ENCODE data around the gene MEIOSIN. TPM values are rescaled to one million over a fixed set of nuclear protein-coding genes. Genes with fewer than 3 reads are reported as not detected.

Gene MEIOSIN
- total RNA-seq, 2 experiments from 2014 or later, result not detected

DNA sequence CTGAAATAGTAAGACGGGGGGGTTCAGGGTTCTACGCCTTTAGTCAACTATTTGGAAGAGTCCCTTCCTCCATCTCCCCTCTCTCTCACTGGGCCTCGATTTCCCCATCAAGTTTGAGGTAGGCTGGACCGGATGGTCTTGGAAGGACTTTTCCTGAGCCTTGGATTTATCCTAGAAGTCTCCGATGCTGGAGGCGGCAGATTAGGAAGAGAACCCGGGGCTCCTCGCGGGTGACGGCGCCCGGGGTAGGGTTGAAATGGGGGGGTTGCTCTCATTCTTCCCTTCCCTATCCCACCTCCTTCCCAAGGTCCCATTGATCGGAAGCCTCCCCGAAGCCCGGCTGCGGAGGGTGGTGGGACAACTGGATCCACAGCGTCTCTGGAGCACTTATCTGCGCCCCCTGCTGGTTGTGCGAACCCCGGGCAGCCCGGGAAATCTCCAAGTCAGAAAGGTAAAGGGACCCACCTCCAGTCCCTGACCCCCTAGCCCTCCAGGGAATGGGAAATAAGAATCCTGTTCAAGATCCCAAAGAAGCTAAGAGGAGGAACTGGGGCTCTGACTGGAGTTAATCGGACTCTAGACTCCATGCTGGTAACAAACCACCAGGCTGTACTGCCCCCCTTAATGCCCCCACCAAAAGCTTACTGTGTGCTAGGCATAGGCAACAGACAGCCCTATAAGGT, 40.0 kb upstream of the MEIOSIN start:
- Histone ChIP-seq H3K4me2 (ENCODE audit: low read length) (peak overlapping the region; percentile 82), H3K27ac (ENCODE audit: low read depth, low read length, poor library complexity, severe bottlenecking) (peak overlapping the region; percentile 72), H3K9me2 (ENCODE audit: insufficient read depth, low read length) (no peaks in the 10 kb centered on the region), H2AFZ (ENCODE audit: low read length) (peak overlapping the region; percentile 44; the same call in 1 of the 2 replicates), H3K9me3 (ENCODE audit: low read length) (no peaks in the 10 kb centered on the region), H3K4me1 (ENCODE audit: insufficient read depth, low read length, poor library complexity, severe bottlenecking) (peaks cover 23% of the 10 kb centered on the region), H4K20me1 (ENCODE audit: insufficient read depth, low read length) (peaks cover 5% of the 10 kb centered on the region; the same call in 1 of the 2 replicates), H3K79me2 (ENCODE audit: insufficient read depth, low read depth, low read length) (peaks cover 40% of the 10 kb centered on the region), H3K36me3 (ENCODE audit: insufficient read depth, low read length) (peaks cover 55% of the 10 kb centered on the region), H3K4me3 (ENCODE audit: low read depth, low read length, poor library complexity, severe bottlenecking) (peak overlapping the region; percentile 93)
- DNase-seq (ENCODE audit: low spot score), result peak; percentile 81
- POLR2A ChIA-PET, result interaction anchor here (0.5 to 2.3 kb wide), 5 partner anchors 14 to 37 kb away, joined by 3 to 16 read pairs (median 4); no protein-coding TSS in a partner anchor
- TF ChIP-seq, protein P1, sequence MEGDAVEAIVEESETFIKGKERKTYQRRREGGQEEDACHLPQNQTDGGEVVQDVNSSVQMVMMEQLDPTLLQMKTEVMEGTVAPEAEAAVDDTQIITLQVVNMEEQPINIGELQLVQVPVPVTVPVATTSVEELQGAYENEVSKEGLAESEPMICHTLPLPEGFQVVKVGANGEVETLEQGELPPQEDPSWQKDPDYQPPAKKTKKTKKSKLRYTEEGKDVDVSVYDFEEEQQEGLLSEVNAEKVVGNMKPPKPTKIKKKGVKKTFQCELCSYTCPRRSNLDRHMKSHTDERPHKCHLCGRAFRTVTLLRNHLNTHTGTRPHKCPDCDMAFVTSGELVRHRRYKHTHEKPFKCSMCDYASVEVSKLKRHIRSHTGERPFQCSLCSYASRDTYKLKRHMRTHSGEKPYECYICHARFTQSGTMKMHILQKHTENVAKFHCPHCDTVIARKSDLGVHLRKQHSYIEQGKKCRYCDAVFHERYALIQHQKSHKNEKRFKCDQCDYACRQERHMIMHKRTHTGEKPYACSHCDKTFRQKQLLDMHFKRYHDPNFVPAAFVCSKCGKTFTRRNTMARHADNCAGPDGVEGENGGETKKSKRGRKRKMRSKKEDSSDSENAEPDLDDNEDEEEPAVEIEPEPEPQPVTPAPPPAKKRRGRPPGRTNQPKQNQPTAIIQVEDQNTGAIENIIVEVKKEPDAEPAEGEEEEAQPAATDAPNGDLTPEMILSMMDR (conservative IDR thresholded peaks at IDR 0.05; ENCODE audit: low read length), result peak; percentile 99
- TF ChIP-seq EZH2phosphoT487 (IDR thresholded peaks at IDR 0.05; ENCODE audit: borderline replicate concordance, low read depth, low read length), result no peak
- CTCF ChIA-PET (ENCODE audit: unreplicated experiment), result interaction anchor here (0.6 to 1.3 kb wide), 4 partner anchors 23 to 37 kb away, joined by 3 to 5 read pairs (median 4); partner anchors contain the start of gene GIPR
- intact Hi-C loops (cut with micrococcal nuclease; ENCODE audit: unreplicated experiment), result loop anchor here (5.0 kb wide), 1 partner anchor 79 kb away; no protein-coding TSS in a partner anchor
- BruUV-seq (replicated peaks), result TSS peak; percentile 73

DNA sequence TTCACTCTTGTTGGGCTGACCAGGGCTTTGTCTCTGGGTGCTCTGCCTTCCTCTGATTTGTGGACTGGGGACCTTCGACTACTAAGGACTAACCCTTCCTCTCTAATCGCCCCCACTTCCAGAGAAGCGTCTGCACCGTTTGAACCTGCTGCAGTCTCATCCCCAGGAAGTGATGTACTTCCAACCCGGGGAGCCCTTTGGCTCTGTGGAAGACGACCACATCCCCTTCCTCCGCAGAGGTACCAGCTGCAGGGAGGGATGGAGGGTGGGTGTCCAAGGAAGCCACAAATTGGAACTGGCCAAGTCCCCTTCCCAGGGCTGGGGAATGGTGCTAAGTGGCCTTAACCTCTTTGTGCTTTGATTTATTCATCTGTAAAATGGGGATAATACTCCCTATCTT, 31.6 kb upstream of the MEIOSIN start:
- no peaks in the 10 kb centered on the region for H3K79me2 ChIP-seq (ENCODE audit: insufficient read depth, low read depth, low read length)
- intact Hi-C loops (cut with micrococcal nuclease; ENCODE audit: unreplicated experiment), result loop anchor here (10.0 kb wide), 1 partner anchor 183 kb away; the partner anchor contains the start of gene IRF2BP1
- H3K4me2 ChIP-seq (ENCODE audit: low read length), result no peak overlapping the region
- H3K9me2 ChIP-seq (ENCODE audit: insufficient read depth, low read length), result no peaks in the 10 kb centered on the region
- no TSS peak for BruUV-seq (replicated peaks)
- H2AFZ ChIP-seq (ENCODE audit: low read length), result no peak overlapping the region
- CTCF ChIA-PET (ENCODE audit: unreplicated experiment), result no interaction called here
- peaks cover 15% of the 10 kb centered on the region for H3K9me3 ChIP-seq (ENCODE audit: low read length)
- H3K4me1 ChIP-seq (ENCODE audit: insufficient read depth, low read length, poor library complexity, severe bottlenecking), result peaks cover 29% of the 10 kb centered on the region
- TF ChIP-seq, protein P1 (conservative IDR thresholded peaks at IDR 0.05; ENCODE audit: low read length), result no peak
- no peak for TF ChIP-seq EZH2phosphoT487 (IDR thresholded peaks at IDR 0.05; ENCODE audit: borderline replicate concordance, low read depth, low read length)
- DNase-seq (ENCODE audit: low spot score), result no peak
- POLR2A ChIA-PET, result no interaction called here
- H3K27ac ChIP-seq (ENCODE audit: low read depth, low read length, poor library complexity, severe bottlenecking), result no peak overlapping the region
- no peaks in the 10 kb centered on the region for H4K20me1 ChIP-seq (ENCODE audit: insufficient read depth, low read length)
- peaks cover 71% of the 10 kb centered on the region for H3K36me3 ChIP-seq (ENCODE audit: insufficient read depth, low read length)
- no peak overlapping the region for H3K4me3 ChIP-seq (ENCODE audit: low read depth, low read length, poor library complexity, severe bottlenecking)

DNA sequence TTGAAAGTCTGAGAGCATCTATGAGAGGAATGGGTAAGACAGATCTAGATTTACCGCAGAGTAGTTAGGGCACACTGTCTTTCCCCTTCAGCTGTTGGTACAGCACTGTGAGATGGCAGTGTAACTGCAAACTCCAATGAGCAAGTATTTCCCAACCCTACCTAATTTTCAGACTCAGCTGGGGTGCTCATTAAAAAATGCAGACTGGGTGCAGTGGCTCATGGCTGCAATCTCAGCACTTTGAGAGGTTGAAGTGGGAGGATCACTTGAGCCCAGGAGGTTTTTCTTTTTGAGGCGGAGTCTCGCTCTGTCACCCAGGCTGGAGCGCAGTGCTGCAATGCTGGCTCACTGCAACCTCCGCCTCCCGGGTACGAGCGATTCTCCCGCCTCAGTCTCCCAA, 28.1 kb upstream of the MEIOSIN start:
- ChIA-PET CTCF (ENCODE audit: unreplicated experiment) (no interaction called here), POLR2A (no interaction called here)
- H2AFZ ChIP-seq (ENCODE audit: low read length), result no peak overlapping the region
- H3K9me2 ChIP-seq (ENCODE audit: insufficient read depth, low read length), result no peaks in the 10 kb centered on the region
- no peak overlapping the region for H3K4me3 ChIP-seq (ENCODE audit: low read depth, low read length, poor library complexity, severe bottlenecking)
- peaks cover 48% of the 10 kb centered on the region for H3K4me1 ChIP-seq (ENCODE audit: insufficient read depth, low read length, poor library complexity, severe bottlenecking)
- peaks cover 15% of the 10 kb centered on the region for H3K9me3 ChIP-seq (ENCODE audit: low read length)
- H3K79me2 ChIP-seq (ENCODE audit: insufficient read depth, low read depth, low read length), result peaks cover 11% of the 10 kb centered on the region; the same call in 1 of the 2 replicates
- no peak for DNase-seq (ENCODE audit: low spot score)
- H3K27ac ChIP-seq (ENCODE audit: low read depth, low read length, poor library complexity, severe bottlenecking), result peak overlapping the region; percentile 43
- intact Hi-C loops (cut with micrococcal nuclease; ENCODE audit: unreplicated experiment), result loop anchor here (10.0 kb wide), 1 partner anchor 180 kb away; the partner anchor contains the start of gene IRF2BP1
- no TSS peak for BruUV-seq (replicated peaks)
- peaks cover 68% of the 10 kb centered on the region for H3K36me3 ChIP-seq (ENCODE audit: insufficient read depth, low read length)
- TF ChIP-seq EZH2phosphoT487 (IDR thresholded peaks at IDR 0.05; ENCODE audit: borderline replicate concordance, low read depth, low read length), result no peak
- TF ChIP-seq, protein P1 (conservative IDR thresholded peaks at IDR 0.05; ENCODE audit: low read length), result no peak
- no peak overlapping the region for H3K4me2 ChIP-seq (ENCODE audit: low read length)
- no peaks in the 10 kb centered on the region for H4K20me1 ChIP-seq (ENCODE audit: insufficient read depth, low read length)

All from OCI-LY7 (cell line).